Measurements from ENCODE around the gene MOV10L1. TPM values are rescaled to one million over a fixed set of nuclear protein-coding genes. Genes with fewer than 3 reads are reported as not detected.

The MOV10L1 gene
- total RNA-seq, 1 donor from 2014 or later: 0.22 TPM

DNA sequence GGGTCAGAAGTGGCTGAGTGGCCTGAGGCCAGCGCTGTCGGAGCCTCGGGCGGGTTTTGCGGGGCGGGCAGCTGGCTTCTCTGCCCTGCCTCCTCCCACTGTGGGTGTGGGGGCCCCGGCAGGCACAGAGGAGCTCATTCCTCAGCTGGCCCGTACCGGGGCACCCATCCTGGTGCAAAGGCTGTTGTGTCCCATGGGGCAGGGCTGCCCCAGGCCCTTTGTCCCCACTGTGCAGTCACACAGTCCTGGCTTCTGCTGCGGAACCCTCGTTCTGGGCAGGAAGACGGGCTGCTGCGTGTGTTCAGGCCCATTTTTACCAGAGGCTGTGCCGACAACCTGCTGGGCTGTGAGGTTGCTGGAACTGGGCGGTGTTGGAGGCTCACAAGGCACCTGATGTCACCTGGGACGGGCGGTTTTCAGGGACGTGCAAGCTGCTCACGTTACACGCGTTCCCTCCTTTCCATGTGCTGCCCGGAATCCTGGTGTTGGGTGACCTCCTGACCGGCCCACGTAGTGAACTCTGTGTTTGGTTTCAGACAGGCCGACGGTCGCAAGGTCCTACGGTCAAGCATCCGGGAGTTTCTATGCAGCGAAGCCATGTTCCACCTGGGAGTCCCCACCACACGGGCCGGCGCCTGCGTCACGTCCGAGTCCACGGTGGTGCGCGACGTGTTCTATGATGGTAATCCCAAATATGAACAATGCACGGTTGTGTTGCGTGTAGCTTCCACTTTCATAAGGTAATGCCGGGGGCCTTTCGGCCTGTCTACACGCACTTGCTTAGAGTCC is 116.2 kb downstream of the MOV10L1 start:
- intact Hi-C loops (cut with micrococcal nuclease): no loop called here
- no peak for ATAC-seq
- no peak for DNase-seq

DNA sequence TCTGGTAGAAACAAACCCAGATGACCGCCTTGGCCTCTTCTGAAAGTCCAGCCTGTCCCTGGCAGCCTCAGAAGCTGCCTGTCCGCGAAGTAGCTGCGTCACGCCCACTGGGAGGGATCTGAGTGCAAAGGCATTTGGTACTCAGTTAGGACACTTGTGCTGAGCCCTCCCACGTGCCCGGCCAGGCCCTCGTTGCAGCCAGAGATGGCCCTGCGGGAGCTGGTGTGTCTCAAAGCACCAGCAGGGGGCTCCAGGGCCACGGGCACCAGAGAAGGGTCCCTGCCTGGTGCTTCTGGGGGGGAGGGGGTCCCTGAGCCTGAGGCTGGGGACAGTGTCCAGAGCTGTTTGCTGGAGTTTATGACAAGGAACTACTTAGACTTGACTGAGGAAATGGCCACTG is 116.8 kb downstream of the MOV10L1 start:
- DNase-seq: peak; percentile 88
- intact Hi-C loops (cut with micrococcal nuclease): no loop called here
- ATAC-seq: peak; percentile 85

DNA sequence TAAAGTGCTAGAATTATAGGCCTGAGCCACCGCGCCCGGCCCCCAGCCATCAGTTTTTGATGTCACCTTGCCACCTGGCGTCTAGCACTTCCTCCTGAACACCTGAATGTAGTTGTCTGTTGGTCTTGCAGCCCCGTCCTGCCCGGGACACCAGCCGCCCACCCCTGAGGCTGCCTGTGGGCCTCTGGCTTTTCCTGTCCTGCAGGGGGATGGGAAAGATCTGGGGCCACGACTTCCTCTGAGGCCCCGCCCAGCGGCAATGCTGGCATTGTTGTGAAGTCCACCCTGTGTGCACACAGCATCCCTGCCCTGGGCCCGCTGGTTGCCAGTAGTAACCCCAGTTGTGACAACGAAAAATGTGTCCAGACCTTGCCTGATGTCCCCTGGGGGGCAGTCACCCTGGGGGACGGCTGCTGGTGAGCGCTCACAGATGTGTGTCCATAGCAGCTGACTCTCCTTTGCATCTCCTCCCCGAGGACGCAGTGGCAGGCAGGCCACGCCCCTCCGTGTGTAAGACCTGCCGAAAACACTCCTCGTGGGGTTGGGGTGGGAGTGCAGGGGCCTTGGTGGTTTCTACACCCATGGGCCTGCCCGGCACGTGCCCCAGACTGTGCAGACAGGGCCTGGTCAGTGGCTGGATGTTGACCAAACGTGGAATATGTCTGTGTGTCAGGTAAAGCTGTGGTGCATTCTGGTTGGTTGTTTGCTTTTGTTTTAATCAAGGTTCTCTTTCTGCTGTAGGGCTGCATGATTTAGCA is 117.8 kb downstream of the MOV10L1 start:
- DNase-seq (no peak), ATAC-seq (no peak)
- intact Hi-C loops (cut with micrococcal nuclease): no loop called here

DNA sequence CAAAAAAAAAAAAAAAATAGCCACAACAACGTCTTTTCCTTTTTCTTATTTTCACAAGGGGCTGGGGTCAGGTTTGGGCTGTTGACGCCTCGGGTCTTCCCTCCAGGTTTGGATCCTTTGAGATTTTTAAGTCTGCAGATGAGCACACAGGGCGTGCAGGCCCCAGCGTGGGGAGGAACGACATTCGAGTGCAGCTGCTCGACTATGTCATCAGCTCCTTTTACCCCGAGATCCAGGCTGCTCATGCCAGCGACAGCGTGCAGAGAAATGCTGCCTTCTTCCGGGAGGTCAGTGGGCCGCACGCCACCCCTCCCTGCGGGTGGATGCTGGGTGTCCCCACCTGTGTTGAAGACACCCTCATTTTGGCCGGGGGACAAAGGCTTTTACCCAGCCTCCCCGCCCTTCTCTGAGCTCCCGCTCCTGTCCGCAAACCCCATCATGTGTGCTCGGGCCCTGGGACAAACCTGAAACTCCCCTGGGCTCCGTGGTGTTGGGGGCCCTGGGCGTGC is 118.7 kb downstream of the MOV10L1 start:
- intact Hi-C loops (cut with micrococcal nuclease): no loop called here
- ATAC-seq (no peak), DNase-seq (no peak)

DNA sequence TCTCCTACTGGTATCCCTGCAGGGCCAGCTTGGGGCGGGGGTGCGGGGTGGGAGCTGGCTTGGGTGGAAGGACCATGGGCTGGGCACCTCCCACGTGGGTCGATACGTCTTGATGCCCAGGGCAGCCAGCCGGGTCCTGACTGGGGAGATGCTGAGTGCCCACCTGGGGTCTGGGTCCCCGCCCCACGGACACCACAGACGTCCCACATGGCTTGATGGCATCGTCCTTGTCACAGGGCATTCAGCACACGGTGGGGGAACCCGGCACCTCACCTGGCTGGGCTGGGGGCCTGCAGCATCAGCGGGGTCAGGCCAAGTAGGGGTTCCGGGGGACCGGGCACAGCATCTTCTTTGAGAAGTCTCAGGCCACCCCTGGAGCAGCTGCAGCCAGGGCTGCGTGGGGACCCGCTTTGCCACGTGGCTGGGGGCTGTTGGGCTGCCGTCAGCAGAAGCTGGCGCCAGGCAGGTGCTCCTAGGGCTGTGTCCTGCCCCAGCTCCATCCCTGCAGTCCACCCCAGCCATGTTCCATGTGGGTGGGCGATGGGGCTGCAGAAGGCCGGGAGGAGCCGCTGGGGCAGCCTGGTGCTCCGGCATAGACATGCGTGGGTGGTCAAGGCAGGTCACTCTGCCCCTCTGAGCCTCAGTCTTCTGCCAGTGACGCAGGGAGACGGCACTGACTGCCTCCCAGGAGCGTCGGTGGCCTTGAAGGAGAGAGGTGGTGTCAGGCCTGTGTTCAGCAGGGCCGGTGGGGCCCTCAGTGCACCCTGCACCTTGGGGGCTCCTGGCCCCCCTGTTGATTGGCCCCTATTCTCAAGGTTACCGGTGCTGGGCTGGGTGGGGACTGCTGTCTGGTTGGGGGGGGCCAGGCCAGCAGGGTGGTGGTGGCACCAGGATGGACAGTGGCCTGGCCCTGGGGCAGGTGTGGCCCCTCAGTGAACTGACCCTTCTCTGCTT is 119.4 kb downstream of the MOV10L1 start:
- intact Hi-C loops (cut with micrococcal nuclease): no loop called here
- ATAC-seq: peak; percentile 4
- DNase-seq: no peak

DNA sequence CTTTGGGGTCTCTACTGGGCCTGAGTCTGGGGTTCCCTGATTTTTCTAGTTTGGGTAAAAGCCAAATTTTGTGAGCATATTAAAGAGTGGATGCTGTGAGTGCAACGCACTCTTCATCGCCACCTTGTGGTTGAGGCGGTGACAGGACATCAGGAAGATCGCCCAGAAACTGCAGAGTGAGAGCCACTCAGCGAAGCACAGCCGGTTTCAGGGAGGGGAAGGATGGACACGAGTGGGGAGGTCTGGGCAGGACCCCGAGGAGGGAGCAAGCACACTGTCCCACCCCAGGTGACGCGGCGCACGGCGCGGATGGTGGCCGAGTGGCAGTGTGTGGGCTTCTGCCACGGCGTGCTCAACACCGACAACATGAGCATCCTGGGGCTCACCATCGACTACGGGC is 120.1 kb downstream of the MOV10L1 start:
- peak; percentile 74 for DNase-seq
- intact Hi-C loops (cut with micrococcal nuclease): loop anchor here (10.0 kb wide), 1 partner anchor 65 kb away; no protein-coding TSS in a partner anchor
- ATAC-seq: peak; percentile 41

DNA sequence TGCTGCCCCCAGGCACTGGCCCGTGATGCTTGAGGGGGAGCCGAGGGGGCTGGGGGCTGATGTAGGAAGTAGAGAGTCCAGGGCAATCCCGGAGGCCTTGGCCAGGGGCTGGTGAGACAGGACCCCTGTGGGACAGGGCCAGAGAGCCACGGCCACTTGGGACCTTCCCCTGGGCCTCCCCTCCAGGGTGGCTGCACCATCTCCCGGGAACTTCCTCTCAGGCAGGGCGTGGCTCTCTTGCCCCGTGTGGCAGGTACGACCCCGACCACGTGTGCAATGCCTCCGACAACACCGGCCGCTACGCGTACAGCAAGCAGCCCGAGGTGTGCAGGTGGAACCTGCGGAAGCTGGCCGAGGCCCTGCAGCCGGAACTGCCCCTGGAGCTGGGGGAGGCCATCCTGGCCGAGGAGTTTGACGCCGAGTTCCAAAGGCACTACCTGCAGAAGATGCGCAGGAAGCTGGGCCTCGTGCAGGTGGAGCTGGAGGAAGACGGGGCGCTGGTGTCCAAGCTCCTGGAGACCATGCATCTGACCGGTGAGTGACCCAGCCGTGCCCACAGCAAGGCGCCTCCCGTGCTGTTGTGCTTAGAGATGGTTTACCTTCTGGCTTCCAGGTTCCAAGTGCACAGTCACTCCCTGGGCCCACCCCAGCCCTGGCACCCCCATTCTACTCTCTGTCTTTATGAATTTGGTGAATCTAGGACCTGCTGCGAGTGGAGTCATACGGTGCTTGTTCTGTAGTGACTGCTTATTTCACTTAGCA is 120.8 kb downstream of the MOV10L1 start:
- intact Hi-C loops (cut with micrococcal nuclease): loop anchor here (10.0 kb wide), 1 partner anchor 66 kb away; no protein-coding TSS in a partner anchor
- DNase-seq (no peak), ATAC-seq (no peak)

DNA sequence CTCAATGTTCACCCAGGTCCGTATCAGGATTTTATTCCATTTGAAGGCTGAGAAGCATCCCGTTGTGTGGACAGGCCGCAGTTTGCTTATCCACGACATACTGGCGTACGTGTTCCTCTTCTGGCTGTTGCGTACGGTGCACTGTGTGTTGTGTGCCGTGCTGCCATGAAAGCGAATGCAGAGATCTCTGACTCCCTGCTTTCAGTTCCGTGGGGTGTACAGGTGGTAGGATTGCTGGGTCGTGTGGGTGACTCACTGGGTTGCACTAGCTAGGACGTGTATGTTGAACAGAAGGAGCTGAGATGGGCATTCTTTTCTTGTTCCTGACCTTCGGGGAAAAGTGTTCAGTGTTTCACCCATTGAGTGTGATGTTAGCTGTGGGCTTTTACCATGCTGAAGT is 121.3 kb downstream of the MOV10L1 start:
- DNase-seq: no peak
- intact Hi-C loops (cut with micrococcal nuclease): loop anchor here (10.0 kb wide), 1 partner anchor 66 kb away; no protein-coding TSS in a partner anchor

More for the DNA sequence above, 121.3 kb downstream of the MOV10L1 start:
- no peak for ATAC-seq

Other genes starting within 250 kb of the MOV10L1 start
- gene ZBED4, start 236.2 kb upstream of the MOV10L1 start, total RNA-seq: 4.6 TPM
- 16.2 TPM for gene ALG12, start 171.6 kb upstream of the MOV10L1 start, total RNA-seq
- gene CRELD2, start 171.4 kb upstream of the MOV10L1 start, total RNA-seq: 27.4 TPM
- 65.1 TPM for gene PIM3, start 129.2 kb upstream of the MOV10L1 start, total RNA-seq
- gene IL17REL, start 77.2 kb upstream of the MOV10L1 start, total RNA-seq: not detected
- gene TTLL8, start 31.7 kb upstream of the MOV10L1 start, total RNA-seq: not detected
- 0.10 TPM for gene MLC1, start 4.6 kb upstream of the MOV10L1 start, total RNA-seq
- gene PANX2, start 80.7 kb downstream of the MOV10L1 start, total RNA-seq: 0.40 TPM
- 23.8 TPM for gene TRABD, start 95.9 kb downstream of the MOV10L1 start, total RNA-seq
- gene SELENOO, start 111.0 kb downstream of the MOV10L1 start, total RNA-seq: 14.5 TPM
- 18.4 TPM for gene TUBGCP6, start 155.0 kb downstream of the MOV10L1 start, total RNA-seq
- 12.7 TPM for gene HDAC10, start 161.3 kb downstream of the MOV10L1 start, total RNA-seq
- 15.8 TPM for gene MAPK12, start 171.7 kb downstream of the MOV10L1 start, total RNA-seq
- gene MAPK11, start 180.4 kb downstream of the MOV10L1 start, total RNA-seq: 9.1 TPM
- 81.7 TPM for gene PLXNB2, start 217.6 kb downstream of the MOV10L1 start, total RNA-seq
- gene DENND6B, start 237.0 kb downstream of the MOV10L1 start, total RNA-seq: 1.4 TPM